B cell (primary cell): ENCODE measurements around the gene FAM111A. TPM values are rescaled to one million over a fixed set of nuclear protein-coding genes. Genes with fewer than 3 reads are reported as not detected.

Experiments
- ATAC-seq: fragments of 200-7000 bp; cut with Tn5 transposase; one replicate; pipeline ENCODE4 v1.10.0; 2021; ENCODE audit warnings: low read depth, mild to moderate bottlenecking, moderate number of reproducible peaks, moderate library complexity
- CTCF ChIA-PET: fragments of 350-600 bp; sonication (Branson Sonifier 250); formaldehyde crosslinking; loops from one replicate; lab custom pipeline; 2021; ENCODE audit warnings: antibody characterized with exemption, inconsistent platforms; lab: Charles Lee
- POLR2A ChIA-PET: fragments of 350-600 bp; sonication (Branson Sonifier 250); formaldehyde crosslinking; loops from one replicate; lab custom pipeline; 2021; ENCODE audit warnings: antibody characterized with exemption; lab: Charles Lee
- DNase-seq: peaks from one replicate; pipeline ENCODE4 v3.0.0; 2013
- H2AFZ ChIP-seq: 2 replicates; pipeline ENCODE4 v1.6.1; 2012; ENCODE audit warnings: mild to moderate bottlenecking, low read depth, low read length; ENCODE audit not compliant: insufficient read depth, poor library complexity, severe bottlenecking
- H3K27ac ChIP-seq, 2 donors: 1 replicate in 1 of 2; 2 replicates in 1 of 2; pipeline ENCODE4 v1.5.1; 2012 to 2013; ENCODE audit warnings: low read length in 2 of 2, mild to moderate bottlenecking in 2 of 2, moderate library complexity in 1 of 2
- H3K27me3 ChIP-seq, 4 experiments: fragments of 200-600 bp in 1 of 4; sonication (generic) in 1 of 4; replicated peaks in 1 of 4; 1 replicate in 2 of 4; 2 replicates in 2 of 4; pipeline versions ENCODE4 v1.6.1 to v1.7.0; 2013 to 2016; ENCODE audit warnings: low read length in 3 of 4, mild to moderate bottlenecking in 2 of 4, mixed read lengths in 1 of 4, moderate library complexity in 1 of 4; ENCODE audit not compliant: insufficient read depth in 4 of 4, control insufficient read depth in 3 of 4; ENCODE audit errors: control extremely low read depth in 1 of 4
- H3K36me3 ChIP-seq, 2 experiments: replicated peaks in 1 of 2; 1 replicate in 1 of 2; 2 replicates in 1 of 2; pipeline versions ENCODE4 v1.6.1 to v1.7.1; 2013; ENCODE audit warnings: low read length in 1 of 2; ENCODE audit not compliant: insufficient read depth in 2 of 2, control insufficient read depth in 1 of 2; ENCODE audit errors: control extremely low read depth in 1 of 2, extremely low read depth in 1 of 2
- H3K4me1 ChIP-seq, 2 donors: fragments of 200-600 bp in 1 of 2; sonication (generic) in 1 of 2; 1 replicate in 1 of 2; 2 replicates in 1 of 2; pipeline versions ENCODE4 v1.5.1 to v1.6.1; 2013 to 2017; ENCODE audit warnings: low read length in 2 of 2; ENCODE audit not compliant: control insufficient read depth in 2 of 2, insufficient read depth in 2 of 2
- H3K4me2 ChIP-seq: replicated peaks from 2 replicates; pipeline ENCODE3; 2012; ENCODE audit warnings: mild to moderate bottlenecking, low read depth, low read length; ENCODE audit not compliant: poor library complexity, severe bottlenecking
- H3K4me3 ChIP-seq, 5 experiments: fragments of 200-600 bp in 1 of 5; sonication (generic) in 1 of 5; 1 replicate in 3 of 5; 2 replicates in 2 of 5; pipeline versions ENCODE4 v1.5.1 to v1.7.0; 2011 to 2016; ENCODE audit warnings: low read length in 4 of 5, mild to moderate bottlenecking in 4 of 5, low read depth in 2 of 5, control low read depth in 1 of 5, moderate library complexity in 1 of 5; ENCODE audit not compliant: insufficient read depth in 1 of 5; ENCODE audit errors: control extremely low read depth in 1 of 5, extremely low read depth in 1 of 5
- H3K79me2 ChIP-seq: fragments of 200-600 bp; sonication (generic); one replicate; pipeline ENCODE4 v1.6.0; 2016; ENCODE audit warnings: low read length; ENCODE audit not compliant: control insufficient read depth, insufficient read depth
- H3K9ac ChIP-seq: fragments of 200-600 bp; sonication (generic); 2 replicates; pipeline ENCODE4 v1.6.1; 2017; ENCODE audit warnings: mild to moderate bottlenecking, low read length, moderate library complexity
- H3K9me3 ChIP-seq, 3 donors: one replicate each; pipeline versions ENCODE4 v1.6.1 to v1.7.1; 2013; ENCODE audit warnings: low read length in 2 of 3; ENCODE audit not compliant: control insufficient read depth in 2 of 3, insufficient read depth in 1 of 3; ENCODE audit errors: control extremely low read depth in 1 of 3
- H4K20me1 ChIP-seq: 2 replicates; pipeline ENCODE4 v1.6.0; 2012; ENCODE audit warnings: mild to moderate bottlenecking, low read length; ENCODE audit not compliant: insufficient read depth, control insufficient read depth, poor library complexity, severe bottlenecking
- H3K27ac Mint-ChIP-seq: one replicate; pipeline ENCODE4 v1.8.0; 2021; ENCODE audit warnings: mixed read lengths
- H3K27me3 Mint-ChIP-seq: one replicate; pipeline ENCODE4 v1.8.0; 2021; ENCODE audit warnings: mixed read lengths
- H3K4me1 Mint-ChIP-seq: one replicate; pipeline ENCODE4 v1.8.0; 2021; ENCODE audit warnings: mixed read lengths
- H3K4me3 Mint-ChIP-seq: one replicate; pipeline ENCODE4 v1.8.0; 2021; ENCODE audit warnings: mixed read lengths
- H3K9me3 Mint-ChIP-seq: one replicate; pipeline ENCODE4 v1.8.0; 2022; ENCODE audit warnings: mixed read lengths; ENCODE audit not compliant: insufficient read depth
- CTCF ChIP-seq: fragments of 200-600 bp; IDR thresholded peaks from one replicate; pipeline ENCODE4 v1.8.0; 2022; ENCODE audit warnings: antibody characterized with exemption, mild to moderate bottlenecking
- EZH2 ChIP-seq: IDR thresholded peaks from 2 replicates; pipeline ENCODE4 v1.6.1; 2012; ENCODE audit warnings: borderline replicate concordance, low read depth, mild to moderate bottlenecking, moderate library complexity, low read length; ENCODE audit not compliant: insufficient read depth, poor library complexity, severe bottlenecking
- whole genome bisulfite sequencing: methylation state at CpG from one replicate; pipeline ENCODE4 v1.1.5; 2013; ENCODE audit warnings: missing lambda C conversion rate; ENCODE audit not compliant: insufficient coverage; 5-methylcytosine and 5-hydroxymethylcytosine counted together
- intact Hi-C: fragments of 100-400 bp; cut with micrococcal nuclease; formaldehyde crosslinking; loops from one replicate; pipeline ENCODE4 v1.10.0; 2022
- polyA plus RNA-seq: library from polyadenylated mRNA; depleted of rRNA; stranded (reverse); fragments of >200 nt; gene quantifications from 2 replicates; pipeline ENCODE4 v1.2.3, GENCODE V29; 2012
- total RNA-seq, 2 donors: library from RNA; stranded (reverse); fragments of 120-200 nt in 1 of 2; gene quantifications; 1 replicate in 1 of 2; 2 replicates in 1 of 2; pipeline versions ENCODE4 v1.2.3 to v1.2.4, GENCODE V29; 2013 to 2022

The FAM111A gene
- total and polyA plus RNA-seq, 2 donors (not counting 1 experiment from before 2014, with no cell fraction given) = 57.0 to 120 TPM

DNA sequence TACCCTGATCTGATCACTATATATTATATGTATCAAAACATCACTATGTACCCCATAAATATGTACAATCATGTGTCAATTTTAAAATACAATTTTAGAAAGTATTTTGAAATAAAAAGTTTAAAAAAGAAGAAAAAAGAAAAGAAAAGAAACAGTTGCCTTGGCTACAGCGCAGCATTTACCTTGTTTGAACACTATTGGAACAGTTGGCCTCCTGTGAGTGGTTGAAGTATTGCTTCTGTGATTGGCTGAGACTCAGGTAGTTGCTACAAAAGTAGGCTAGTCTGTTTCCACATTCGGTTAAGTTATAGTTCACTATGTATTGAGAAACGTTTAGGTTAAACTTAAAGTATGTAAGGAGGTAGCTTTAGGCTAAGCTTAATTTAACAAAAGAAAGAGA lies 21.4 kb downstream of the FAM111A start:
- Mint-ChIP-seq H3K4me1 (no peaks in the 10 kb centered on the region), H3K27me3 (no peaks in the 10 kb centered on the region), H3K4me3 (no peak overlapping the region), H3K9me3 (no peaks in the 10 kb centered on the region), H3K27ac (no peak overlapping the region)
- DNase-seq (no peak), ATAC-seq (no peak)
- Histone ChIP-seq H3K79me2 (peaks cover 3% of the 10 kb centered on the region), H4K20me1 (no peaks in the 10 kb centered on the region), H3K4me1 (no peaks in the 10 kb centered on the region), H3K36me3 (no peaks in the 10 kb centered on the region), H3K4me3 (no peak overlapping the region), H3K27ac (no peak overlapping the region), H3K27me3 (no peaks in the 10 kb centered on the region), H3K9ac (no peak overlapping the region), H3K4me2 (no peak overlapping the region), H3K9me3 (no peaks in the 10 kb centered on the region), H2AFZ (no peak overlapping the region)
- TF ChIP-seq CTCF (no peak), EZH2 (no peak)
- ChIA-PET CTCF (interaction anchor here (0.6 to 1.3 kb wide), 5 partner anchors 22 to 987 kb away, joined by 3 to 4 read pairs (median 3); no protein-coding TSS in a partner anchor), POLR2A (interaction anchor here (0.7 kb wide), 1 partner anchor 87 kb away, joined by 3 read pairs; no protein-coding TSS in a partner anchor)
- 100% methylated on average over 1 of the region's 3 CpGs for WGBS
- intact Hi-C loops = no loop called here

- H3K4me3 Mint-ChIP-seq = peak within 1 kb of the TSS; percentile 98
- ATAC-seq (peak; percentile 80), DNase-seq (peak; percentile 93)
- Histone ChIP-seq H3K4me3 (peak within 1 kb of the TSS; percentile 55 to 76 (median 74)), H3K27me3 (no peaks in the 10 kb centered on the region), H3K36me3 (peaks cover 0 to 8% of the 10 kb centered on the region in 2 experiments), H3K27ac (peak within 1 kb of the TSS; percentile 38 to 60), H3K4me1 (peaks cover 20 to 26% of the 10 kb centered on the region in 2 donors), H3K4me2 (peak within 1 kb of the TSS; percentile 88), H4K20me1 (peaks cover 17% of the 10 kb centered on the region), H2AFZ (peak within 1 kb of the TSS; percentile 82), H3K9ac (peak within 1 kb of the TSS; percentile 71), H3K79me2 (peaks cover 49% of the 10 kb centered on the region), H3K9me3 (no peaks in the 10 kb centered on the region)
- intact Hi-C loops = loop anchor here (1.0 to 10.0 kb wide), 8 partner anchors 11 to 493 kb away; partner anchors contain the start of gene PATL1
- H3K4me1 Mint-ChIP-seq = peaks cover 28% of the 10 kb centered on the region
- H3K9me3 Mint-ChIP-seq = no peaks in the 10 kb centered on the region
- H3K27me3 Mint-ChIP-seq = no peaks in the 10 kb centered on the region
- CTCF ChIA-PET = interaction anchor here (0.5 to 11.2 kb wide), 38 partner anchors 10 to 604 kb away, joined by 3 to 215 read pairs (median 6); partner anchors contain the start of genes MPEG1, OR5A1 and OR5A2
- POLR2A ChIA-PET = interaction anchor here (0.6 to 3.3 kb wide), 14 partner anchors 11 to 597 kb away, joined by 3 to 20 read pairs (median 5); partner anchors contain the start of genes FAM111A and MPEG1
- WGBS = under 1% methylated on average over 64 of the region's 64 CpGs
- H3K27ac Mint-ChIP-seq = peak within 1 kb of the TSS; percentile 92
- no peak for TF ChIP-seq EZH2
- TF ChIP-seq CTCF = peak; percentile 96
Measured at GRCh38 chr11:59171508-59172322, 29.1 kb downstream of the FAM111A start, which contains the start of gene DTX4. Gene DTX4 (plus strand): TSS chr11:59172132. CDS start chr11:59172596, 464 bp downstream.
